Neuron (in vitro differentiated cells): ENCODE results near the gene RLBP1.

Experiments
- H2AFZ ChIP-seq: one replicate; pipeline ENCODE4 v1.6.1; 2013; ENCODE audit warnings: low read depth, mild to moderate bottlenecking, inconsistent platforms, low read length, moderate library complexity
- H3K27me3 ChIP-seq: one replicate; pipeline ENCODE4 v1.6.1; 2013; ENCODE audit warnings: low read length; ENCODE audit not compliant: insufficient read depth
- H3K36me3 ChIP-seq: one replicate; pipeline ENCODE4 v1.6.1; 2013; ENCODE audit warnings: low read length; ENCODE audit not compliant: insufficient read depth
- H3K4me1 ChIP-seq: one replicate; pipeline ENCODE4 v1.6.1; 2013; ENCODE audit warnings: low read length; ENCODE audit not compliant: insufficient read depth
- H3K4me3 ChIP-seq: 2 replicates; pipeline ENCODE4 v1.5.1; 2013; ENCODE audit warnings: mild to moderate bottlenecking, low read length, moderate library complexity
- H3K9me3 ChIP-seq: one replicate; pipeline ENCODE4 v1.6.1; 2013; ENCODE audit warnings: low read length

The RLBP1 gene

GRCh38 chr15:89184886-89185526 lies 36.4 kb downstream of the RLBP1 start:
- Histone ChIP-seq H3K36me3 (peaks cover 30% of the 10 kb centered on the region), H3K4me1 (no peaks in the 10 kb centered on the region), H3K4me3 (no peak overlapping the region), H2AFZ (no peak overlapping the region), H3K9me3 (no peaks in the 10 kb centered on the region), H3K27me3 (no peaks in the 10 kb centered on the region)

DNA sequence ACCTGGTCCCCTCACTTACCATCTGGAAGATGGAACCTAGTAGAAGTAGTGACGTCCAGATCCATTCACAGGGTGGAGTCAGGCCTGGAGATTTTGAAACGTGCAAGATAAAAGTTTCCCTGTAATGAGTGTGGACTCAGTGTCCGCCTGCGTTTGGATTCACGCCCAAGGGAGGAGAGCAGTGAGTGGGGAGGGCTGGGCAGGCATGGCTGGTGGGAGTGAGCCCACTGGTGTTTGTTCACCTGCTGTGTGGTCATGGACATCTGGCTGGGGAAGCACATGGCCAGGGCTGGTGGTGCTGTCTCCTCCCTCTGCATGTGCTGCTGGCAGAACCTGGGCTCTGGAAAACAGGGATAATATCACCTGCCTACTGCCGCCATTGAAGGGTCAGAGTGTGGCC lies 37.0 kb downstream of the RLBP1 start:
- Histone ChIP-seq H3K9me3 (no peaks in the 10 kb centered on the region), H3K4me1 (no peaks in the 10 kb centered on the region), H2AFZ (no peak overlapping the region), H3K4me3 (no peak overlapping the region), H3K27me3 (no peaks in the 10 kb centered on the region), H3K36me3 (peaks cover 24% of the 10 kb centered on the region)

DNA sequence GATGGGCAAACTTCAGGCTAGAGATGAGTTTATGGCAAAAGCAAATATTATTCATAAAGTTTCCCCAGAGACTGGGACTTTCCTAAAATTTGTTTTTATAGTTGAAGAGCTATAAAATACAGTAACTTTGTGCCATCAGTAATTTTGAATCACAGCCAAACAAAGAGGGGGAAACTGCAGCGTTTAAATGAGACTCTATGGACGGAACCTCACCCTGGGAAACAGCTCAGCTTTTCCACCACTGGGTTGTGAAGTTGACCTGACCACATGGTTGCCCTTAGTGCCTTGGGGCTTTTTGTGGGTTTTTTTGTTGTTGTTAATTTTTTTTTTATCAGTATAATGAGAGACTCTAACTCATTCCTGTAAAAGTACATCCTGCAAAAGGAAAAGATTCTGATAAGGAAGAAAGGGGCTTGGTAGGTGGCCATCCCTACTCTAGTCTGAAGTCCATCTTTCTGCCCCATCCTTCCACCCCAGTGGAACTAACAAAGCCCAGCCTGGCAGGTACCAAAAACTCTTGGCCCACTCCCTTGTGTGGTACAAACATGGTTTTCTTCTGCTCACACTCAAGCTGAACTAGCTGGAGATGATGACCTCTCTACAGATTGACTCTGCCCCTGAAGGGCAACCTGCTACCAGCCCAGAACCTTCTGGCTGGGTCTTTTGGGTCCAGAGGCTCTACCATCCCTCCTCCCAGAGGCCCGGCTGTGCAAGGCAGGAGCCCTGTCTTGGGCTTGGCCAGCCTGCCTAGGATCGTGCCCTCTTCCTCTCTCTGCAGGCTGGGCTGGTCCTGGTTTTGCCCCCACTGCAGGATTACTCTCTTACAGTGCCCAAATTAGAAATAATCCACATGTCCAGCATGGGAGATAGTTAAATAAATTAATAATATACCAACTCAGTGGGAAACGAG lies 41.2 kb downstream of the RLBP1 start:
- no peaks in the 10 kb centered on the region for H3K27me3 ChIP-seq
- H2AFZ ChIP-seq, result no peak overlapping the region
- peaks cover 8% of the 10 kb centered on the region for H3K36me3 ChIP-seq
- H3K4me3 ChIP-seq, result no peak overlapping the region
- peaks cover 3% of the 10 kb centered on the region for H3K4me1 ChIP-seq
- H3K9me3 ChIP-seq, result no peaks in the 10 kb centered on the region

GRCh38 chr15:89178307-89178977 lies 42.9 kb downstream of the RLBP1 start:
- Histone ChIP-seq H3K4me3 (no peak overlapping the region), H3K36me3 (peaks cover 3% of the 10 kb centered on the region), H2AFZ (no peak overlapping the region), H3K4me1 (peaks cover 3% of the 10 kb centered on the region), H3K9me3 (no peaks in the 10 kb centered on the region), H3K27me3 (no peaks in the 10 kb centered on the region)

DNA sequence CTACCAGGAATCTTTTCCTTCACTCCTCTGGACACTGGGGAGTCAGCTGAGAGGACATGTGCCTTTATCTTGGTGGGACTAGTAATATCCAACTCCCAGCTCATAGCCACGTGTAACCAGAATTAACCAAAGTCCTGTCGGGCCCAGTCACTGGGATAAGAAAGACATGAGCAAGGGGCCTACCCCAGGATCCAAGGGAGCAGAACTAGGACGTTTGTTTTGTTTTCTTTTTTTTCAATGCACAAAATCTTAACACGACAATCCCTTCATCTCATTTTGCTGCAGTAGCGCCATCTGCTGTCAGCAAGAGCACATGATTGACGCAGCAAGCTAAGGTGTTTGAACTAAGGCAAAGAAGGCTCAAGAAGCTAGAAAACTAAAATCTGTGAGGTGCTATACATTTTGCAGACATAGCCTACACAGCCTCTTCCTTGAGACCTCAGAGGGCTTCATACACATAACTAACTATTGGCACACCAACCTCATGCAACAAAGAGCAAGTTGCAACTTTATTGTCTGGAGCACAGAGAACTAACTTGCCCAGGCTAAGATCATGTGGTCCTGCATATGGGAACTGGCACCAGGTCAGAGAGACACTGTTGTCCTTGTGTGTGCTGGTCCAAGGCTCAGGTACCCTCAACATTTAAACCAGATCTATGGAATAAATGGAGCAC lies 43.6 kb downstream of the RLBP1 start:
- Histone ChIP-seq H3K9me3 (no peaks in the 10 kb centered on the region), H3K4me3 (no peak overlapping the region), H3K36me3 (peaks cover 3% of the 10 kb centered on the region), H3K27me3 (no peaks in the 10 kb centered on the region), H3K4me1 (peaks cover 3% of the 10 kb centered on the region), H2AFZ (no peak overlapping the region)

- Histone ChIP-seq H3K36me3 (peaks cover 3% of the 10 kb centered on the region), H3K9me3 (no peaks in the 10 kb centered on the region), H3K4me3 (no peak overlapping the region), H2AFZ (no peak overlapping the region), H3K27me3 (no peaks in the 10 kb centered on the region), H3K4me1 (peaks cover 3% of the 10 kb centered on the region)
Measured at GRCh38 chr15:89177116-89177515, 44.3 kb downstream of the RLBP1 start.

DNA sequence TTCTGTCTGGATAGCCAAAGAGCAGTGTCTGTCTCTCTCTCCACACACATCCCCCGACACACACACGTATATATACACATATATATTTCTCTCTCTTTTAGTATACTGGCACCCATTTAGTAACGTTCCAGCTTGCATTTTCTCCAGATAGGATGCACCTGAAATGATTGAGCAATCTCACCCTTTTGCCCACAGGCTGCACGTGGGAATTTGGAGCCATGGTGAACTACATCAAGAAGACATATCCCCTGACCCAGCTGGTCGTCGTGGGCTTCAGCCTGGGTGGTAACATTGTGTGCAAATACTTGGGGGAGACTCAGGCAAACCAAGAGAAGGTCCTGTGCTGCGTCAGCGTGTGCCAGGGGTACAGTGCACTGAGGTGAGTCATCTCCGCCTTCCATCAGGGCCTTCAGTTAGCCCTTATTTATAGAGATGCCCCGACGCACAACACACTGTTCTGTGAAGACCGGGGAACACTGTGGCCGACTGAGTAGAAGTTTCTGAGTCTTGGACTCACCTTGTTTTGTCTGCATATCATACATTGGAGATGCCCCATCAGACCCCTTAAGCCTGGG lies 45.7 kb downstream of the RLBP1 start:
- Histone ChIP-seq H3K36me3 (peaks cover 3% of the 10 kb centered on the region), H3K4me3 (no peak overlapping the region), H3K4me1 (peaks cover 3% of the 10 kb centered on the region), H3K9me3 (no peaks in the 10 kb centered on the region), H3K27me3 (no peaks in the 10 kb centered on the region), H2AFZ (no peak overlapping the region)

GRCh38 chr15:89174476-89174875 lies 46.9 kb downstream of the RLBP1 start:
- peaks cover 3% of the 10 kb centered on the region for H3K4me1 ChIP-seq
- H3K9me3 ChIP-seq, result no peaks in the 10 kb centered on the region
- H3K27me3 ChIP-seq, result no peaks in the 10 kb centered on the region
- peaks cover 3% of the 10 kb centered on the region for H3K36me3 ChIP-seq
- H3K4me3 ChIP-seq, result no peak overlapping the region
- no peak overlapping the region for H2AFZ ChIP-seq

DNA sequence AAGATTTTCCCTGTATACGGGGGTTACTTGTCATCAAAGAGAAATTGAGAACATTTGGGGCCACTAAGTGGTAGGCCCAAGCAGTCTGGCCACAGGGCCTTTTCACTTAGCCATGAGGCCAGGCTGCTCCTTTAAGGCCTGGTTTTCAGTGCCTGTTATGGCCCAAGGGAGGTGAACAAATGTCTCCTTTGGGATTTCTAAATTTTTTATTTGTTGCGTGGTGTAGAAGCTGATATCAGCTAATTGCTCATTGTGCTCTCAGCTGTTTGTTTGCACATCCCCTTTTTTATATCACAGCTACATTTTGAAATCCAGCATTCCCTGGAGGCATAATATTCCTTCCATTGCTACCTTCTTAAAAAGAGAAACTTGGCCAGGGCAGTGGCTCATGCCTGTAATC lies 48.5 kb downstream of the RLBP1 start:
- Histone ChIP-seq H3K4me1 (peaks cover 3% of the 10 kb centered on the region), H3K27me3 (no peaks in the 10 kb centered on the region), H3K4me3 (no peak overlapping the region), H2AFZ (no peak overlapping the region), H3K9me3 (no peaks in the 10 kb centered on the region), H3K36me3 (peaks cover 3% of the 10 kb centered on the region)

DNA sequence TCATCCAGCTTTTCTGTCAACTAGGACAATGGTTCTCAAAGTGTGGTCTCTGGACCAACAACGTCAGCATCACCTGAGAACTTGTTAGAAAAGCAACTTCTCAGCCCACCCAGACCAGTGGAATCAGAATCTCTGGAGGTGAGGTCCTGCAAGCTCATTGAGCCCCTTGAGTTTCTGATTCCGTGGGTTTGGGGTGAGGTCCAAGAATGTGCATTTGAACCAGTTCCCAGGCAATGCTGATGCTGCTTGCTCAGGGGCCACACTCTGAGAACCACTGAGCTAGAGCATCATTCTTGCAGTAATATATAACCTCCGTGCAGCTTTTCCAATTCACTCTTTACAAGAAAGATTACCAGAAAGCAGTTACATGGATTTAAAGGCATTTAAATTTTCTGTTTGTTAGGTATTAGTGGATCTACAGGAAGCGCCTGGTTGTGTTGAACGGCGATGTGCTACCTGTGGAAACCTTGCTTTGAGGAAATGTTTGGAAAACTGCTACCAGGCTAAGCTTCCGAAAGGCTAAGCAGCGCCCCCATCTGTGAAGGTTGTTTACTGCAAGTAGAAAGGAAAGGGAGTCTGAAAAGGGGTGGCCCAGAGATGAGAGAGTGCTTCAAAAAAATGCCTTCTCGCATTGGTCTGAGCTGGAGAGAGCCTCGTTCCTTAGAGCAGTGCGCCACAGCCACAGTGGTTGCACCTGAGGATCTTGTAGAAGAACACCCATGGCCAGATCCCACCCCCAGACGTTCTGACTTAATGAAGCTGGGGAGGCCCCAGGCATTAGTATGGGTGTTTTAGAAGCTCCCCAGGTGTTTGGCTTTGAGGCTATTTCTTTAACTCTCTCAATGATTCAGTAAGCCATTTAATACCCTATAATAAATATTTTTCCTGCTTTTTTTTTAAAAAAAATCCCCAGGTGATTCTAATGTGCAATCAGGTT lies 50.0 kb downstream of the RLBP1 start:
- Histone ChIP-seq H3K36me3 (no peaks in the 10 kb centered on the region), H3K4me1 (peaks cover 1% of the 10 kb centered on the region), H3K9me3 (no peaks in the 10 kb centered on the region), H2AFZ (no peak overlapping the region), H3K4me3 (no peak overlapping the region), H3K27me3 (no peaks in the 10 kb centered on the region)

GRCh38 chr15:89170364-89170763 lies 51.0 kb downstream of the RLBP1 start:
- Histone ChIP-seq H2AFZ (no peak overlapping the region), H3K4me3 (no peak overlapping the region), H3K36me3 (no peaks in the 10 kb centered on the region), H3K9me3 (no peaks in the 10 kb centered on the region), H3K27me3 (no peaks in the 10 kb centered on the region), H3K4me1 (peaks cover 11% of the 10 kb centered on the region)

GRCh38 chr15:89168316-89168833 lies 53.0 kb downstream of the RLBP1 start:
- H3K9me3 ChIP-seq, result no peaks in the 10 kb centered on the region
- H3K36me3 ChIP-seq, result no peaks in the 10 kb centered on the region
- no peaks in the 10 kb centered on the region for H3K27me3 ChIP-seq
- no peak overlapping the region for H3K4me3 ChIP-seq
- H2AFZ ChIP-seq, result no peak overlapping the region
- peaks cover 11% of the 10 kb centered on the region for H3K4me1 ChIP-seq
